T-helper 1 cell (primary cell): ENCODE data around the gene GRAP.
"Not testable (repeated sequence)": the region's sequence is repeated elsewhere in the genome, so short reads cannot be mapped to it uniquely, and the experiment has no call there.

ENCODE experiments used
- DNase-seq, 5 donors: peaks; one replicate each; pipeline ENCODE4 v3.0.0-alpha.2; 2012 to 2020
- total RNA-seq, 4 donors: gene quantifications; one replicate each; lab custom pipeline; 2026; lab: John Stamatoyannopoulos, UW

The GRAP gene
- 25.0 to 62.3 (median 34.4) reads per million in 4 donors for total RNA-seq

DNA sequence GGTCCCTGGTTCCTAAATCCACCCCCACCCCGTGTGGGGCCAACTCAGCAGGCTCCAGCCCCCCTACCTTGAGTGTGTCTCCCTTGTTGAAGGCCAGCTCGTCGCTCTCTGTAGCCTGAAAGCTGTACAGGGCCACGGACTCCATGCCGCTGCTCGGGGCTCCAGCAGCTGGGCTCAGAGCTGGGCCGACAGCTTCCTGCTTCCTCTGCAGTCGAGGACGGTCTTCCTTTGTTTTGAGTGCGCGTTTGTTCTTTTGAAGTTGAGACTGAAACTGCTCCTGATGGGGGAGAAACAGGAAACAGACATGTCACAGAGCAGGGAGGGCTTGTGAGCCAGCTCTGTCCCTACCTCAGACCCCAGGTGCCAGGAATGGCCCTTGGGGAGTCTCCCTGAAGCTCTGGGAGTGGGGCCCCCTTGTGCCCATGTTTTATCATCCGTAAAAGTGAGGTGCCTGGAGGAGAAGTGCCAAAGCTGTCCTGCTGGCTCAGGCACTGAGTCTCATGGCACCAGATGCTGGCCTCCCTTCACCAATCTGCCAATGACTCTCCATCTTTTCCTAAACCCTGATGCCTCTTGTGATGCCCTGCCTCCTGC lies at the start of gene GRAP:
TSS of gene GRAP (minus strand) at position 176 of the 594 bp plus-strand sequence. CDS start at position 145, 31 bp downstream.
- DNase-seq: not testable (repeated sequence)

GRCh38 chr17:19093684-19094438 lies 47.1 kb upstream of the GRAP start:
- DNase-seq: not testable (repeated sequence)

DNA sequence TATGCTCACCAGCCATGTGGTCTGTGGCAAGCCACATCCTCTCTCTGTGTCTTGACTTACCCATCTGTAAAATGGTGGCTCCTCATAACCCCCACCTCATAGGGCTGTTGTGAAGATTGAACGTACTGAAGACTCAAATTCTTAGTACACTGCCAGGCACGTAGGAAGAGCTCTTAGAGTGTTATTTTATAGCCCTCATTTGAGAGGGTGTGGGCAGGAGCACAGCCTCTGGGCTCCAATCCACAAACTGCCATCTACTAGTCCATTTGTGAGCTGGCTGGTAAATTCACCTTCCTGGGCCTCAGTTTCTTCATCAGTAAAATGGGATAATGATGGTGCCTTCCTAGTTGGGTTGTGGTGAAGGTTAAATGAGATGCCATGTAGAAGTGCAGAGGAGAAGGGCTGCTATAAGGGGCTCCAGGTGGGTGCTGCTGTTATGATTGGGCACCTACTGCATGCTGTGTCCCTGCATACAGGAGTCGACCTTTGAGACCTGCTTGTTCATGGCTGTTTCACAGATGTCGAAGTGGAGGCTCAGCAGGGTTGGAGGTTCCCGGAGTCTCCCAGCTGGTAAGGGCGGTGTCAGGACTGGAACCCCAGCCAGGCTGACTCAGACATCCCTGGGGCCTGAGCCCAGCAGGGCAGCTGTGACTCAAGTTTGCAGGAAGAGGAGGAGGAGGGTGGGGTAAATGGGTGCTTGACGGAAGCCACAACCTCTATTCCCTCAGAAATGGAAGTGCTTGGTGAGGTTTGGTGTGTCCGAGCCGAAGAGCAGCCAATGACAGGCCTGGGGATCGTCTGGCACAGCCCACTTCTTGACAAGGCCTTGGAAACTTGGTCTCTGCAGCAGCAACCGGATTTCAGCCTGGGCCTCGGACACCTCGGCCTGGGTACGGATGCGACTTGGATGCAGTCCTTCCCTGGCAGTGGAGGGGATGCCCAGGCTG lies 46.3 kb upstream of the GRAP start:
- not testable (repeated sequence) for DNase-seq

DNA sequence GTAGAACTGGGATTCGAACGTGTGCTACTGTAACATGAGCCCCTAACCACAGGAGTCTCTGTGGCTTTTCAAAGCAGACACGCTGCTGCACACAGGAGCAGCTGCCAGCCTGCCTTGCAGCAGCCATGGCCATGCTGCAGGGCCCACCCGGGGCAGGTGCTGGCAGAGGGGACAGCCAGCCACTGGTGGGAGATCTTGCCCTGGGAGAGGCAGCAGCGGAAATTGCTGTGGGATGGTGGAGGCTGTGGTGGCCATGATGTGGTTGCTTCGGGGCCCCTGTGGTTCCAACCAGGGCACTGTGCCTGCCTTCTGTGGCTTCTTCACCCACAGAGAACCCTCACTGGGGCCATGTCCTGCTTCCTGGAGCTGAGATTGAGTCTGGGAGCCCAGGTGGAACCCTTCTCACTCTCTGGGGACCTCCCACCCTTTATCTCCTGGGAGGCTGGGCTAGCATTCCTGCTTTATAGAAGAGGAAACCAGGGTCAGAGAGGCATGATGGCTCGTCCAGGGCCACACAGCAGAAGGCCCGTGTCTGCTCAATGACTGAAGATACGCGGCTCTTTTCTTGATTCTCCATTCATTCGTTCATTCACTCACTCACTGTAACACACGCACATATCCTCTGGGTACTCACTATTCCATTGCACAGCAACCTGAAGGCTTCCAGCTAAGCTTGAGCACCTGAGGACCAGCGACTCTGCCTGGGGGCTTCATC lies 43.5 kb upstream of the GRAP start:
- not testable (repeated sequence) for DNase-seq

DNA sequence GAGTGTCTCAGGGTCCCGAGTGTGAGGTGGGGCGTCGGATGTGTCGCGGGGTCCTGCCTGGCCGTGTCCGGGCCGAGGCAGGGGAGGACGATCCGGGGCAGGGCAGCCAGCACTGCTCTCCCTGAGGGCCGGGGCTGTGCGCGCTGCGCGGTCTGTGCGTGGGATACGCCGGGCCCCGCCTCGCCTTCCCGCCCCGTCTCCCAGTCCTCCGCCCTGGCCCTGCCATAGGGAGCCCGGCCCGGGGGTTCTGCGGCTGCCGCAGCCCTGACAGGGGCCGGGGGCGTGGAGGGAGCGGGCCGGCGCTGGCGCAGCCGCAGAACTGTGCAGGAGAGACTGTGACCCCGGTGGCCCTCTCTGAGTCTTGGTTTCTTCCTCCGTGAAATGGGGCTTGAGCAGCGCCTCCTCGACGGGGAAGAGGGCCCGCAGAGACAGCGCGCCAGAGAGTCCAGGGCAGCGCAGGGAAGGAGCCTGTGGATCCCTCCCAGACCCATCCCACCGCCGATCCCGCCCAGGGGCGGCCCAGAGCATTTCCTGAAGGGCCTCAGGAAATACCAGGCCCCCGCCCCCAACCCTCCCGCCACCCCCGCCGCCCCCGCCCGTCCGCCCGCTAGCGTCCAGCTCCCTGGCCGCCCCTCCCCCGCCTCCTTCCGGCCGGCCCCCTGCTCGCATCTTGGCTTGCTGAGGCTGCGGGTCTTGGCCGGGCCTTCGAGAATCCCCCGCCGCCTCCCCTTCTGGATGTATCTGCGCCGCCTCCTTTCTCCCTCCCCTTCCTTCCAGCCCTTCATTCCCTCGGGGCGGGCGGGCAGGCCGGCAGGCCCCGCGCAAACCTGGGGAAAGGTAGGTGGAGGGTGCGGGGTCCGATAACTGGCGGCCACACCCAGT lies 42.3 kb upstream of the GRAP start:
- not testable (repeated sequence) for DNase-seq

- DNase-seq: not testable (repeated sequence)
Observed at GRCh38 chr17:19077386-19077785, 30.6 kb upstream of the GRAP start.

DNA sequence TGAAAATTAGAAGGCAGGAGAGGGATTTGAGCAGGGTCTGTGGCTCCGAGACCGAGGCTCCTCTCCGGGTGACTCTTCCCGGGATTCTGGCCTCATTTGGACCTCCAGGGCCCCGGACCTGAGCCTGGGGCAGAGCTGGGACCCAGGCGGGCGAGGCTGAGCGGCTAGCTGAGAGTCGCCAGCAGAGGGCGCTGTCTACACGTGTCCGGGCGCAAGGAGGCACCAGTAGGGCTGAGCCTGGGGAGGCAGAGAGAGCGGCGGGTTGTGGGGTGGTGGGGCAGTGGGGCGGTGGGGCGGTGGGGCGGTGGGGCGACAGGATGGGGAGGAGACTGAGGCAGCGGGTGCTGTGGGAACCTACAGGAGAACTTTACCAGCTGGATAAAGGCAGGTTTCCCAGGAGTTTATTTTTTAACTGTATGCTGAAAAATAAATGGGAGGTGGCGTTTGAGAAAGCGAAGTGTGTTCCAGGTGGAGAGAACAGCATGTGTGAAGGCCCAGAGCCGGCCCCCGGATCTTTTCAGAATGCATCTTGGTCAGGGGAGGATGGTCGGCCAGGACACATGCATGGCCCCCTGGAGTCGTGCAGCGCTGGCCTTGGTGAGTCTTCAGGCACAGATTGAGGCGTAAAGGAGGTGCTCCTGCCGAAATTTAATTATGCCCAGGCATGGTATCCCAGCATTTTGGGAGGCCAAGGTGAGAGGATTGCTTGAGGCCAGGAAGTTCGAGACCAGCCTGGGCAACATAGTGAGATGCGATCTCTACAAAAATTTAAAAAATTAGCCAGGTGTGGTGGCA lies 29.8 kb upstream of the GRAP start:
- peak in 4 of 5 donors; percentile 6 to 41 (median 19) for DNase-seq

- DNase-seq: not testable (repeated sequence)
Observed at GRCh38 chr17:19070318-19071168, 23.8 kb upstream of the GRAP start.

- DNase-seq: not testable (repeated sequence)
Observed at GRCh38 chr17:19064378-19064777, 17.6 kb upstream of the GRAP start.

DNA sequence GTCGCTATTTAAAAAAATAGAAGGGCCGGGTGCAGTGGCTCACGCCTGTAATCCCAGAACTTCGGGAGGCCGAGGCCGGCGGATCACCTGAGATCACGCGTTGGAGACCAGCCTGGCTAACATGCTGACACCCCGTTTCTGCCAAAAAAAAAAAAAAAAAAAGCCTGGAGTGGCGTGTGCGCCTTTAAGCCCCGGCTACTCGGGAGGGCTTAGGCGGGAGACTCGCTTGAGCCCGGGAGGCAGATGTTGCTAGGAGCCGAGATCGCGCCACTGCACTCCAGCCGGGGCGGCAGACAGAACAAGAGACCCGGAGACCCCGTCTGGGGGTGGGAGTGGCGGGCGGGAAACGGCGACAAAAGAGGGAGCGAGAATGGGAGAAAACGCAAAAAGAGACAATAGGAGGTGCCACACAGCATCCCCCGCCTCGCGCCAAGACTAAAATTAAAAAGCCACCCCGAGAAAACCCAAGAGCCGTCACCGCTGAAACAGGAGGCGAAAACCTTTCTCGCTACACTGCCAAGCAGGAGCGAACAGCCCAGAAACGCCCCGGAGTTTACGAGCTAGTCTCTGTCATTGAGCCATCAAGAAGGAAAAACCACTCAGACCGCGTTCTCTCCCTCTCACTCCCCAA lies 16.7 kb upstream of the GRAP start:
- peak in 4 of 5 donors; percentile 39 to 71 (median 59) for DNase-seq

- not testable (repeated sequence) for DNase-seq
Observed at GRCh38 chr17:19062718-19063325, 16.1 kb upstream of the GRAP start.

GRCh38 chr17:19062009-19062717 lies 15.4 kb upstream of the GRAP start:
- DNase-seq: peak in 2 of 5 donors; percentile 44 to 58

GRCh38 chr17:19055447-19055846 lies 8.7 kb upstream of the GRAP start:
- not testable (repeated sequence) for DNase-seq

DNA sequence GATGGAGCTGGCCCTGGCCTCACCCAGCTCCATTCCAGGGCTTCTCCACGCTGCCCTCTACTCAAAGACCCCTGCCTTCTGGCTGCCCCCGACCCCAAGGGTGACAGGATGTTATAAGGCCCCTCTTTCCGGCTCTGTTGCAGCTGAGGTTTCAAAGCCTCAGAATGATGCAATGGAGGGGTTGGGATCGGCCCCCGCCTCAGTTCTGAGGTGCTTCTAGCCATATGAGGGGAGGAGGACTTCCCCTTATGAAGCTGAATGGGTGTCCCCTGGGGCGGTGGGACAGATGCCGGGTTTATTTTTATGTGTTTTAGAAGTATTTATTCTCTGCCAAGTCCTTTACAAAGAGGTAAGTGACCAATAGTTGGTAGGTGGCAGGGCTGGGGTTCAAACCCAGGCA lies 2.1 kb upstream of the GRAP start:
- DNase-seq: not testable (repeated sequence)

DNA sequence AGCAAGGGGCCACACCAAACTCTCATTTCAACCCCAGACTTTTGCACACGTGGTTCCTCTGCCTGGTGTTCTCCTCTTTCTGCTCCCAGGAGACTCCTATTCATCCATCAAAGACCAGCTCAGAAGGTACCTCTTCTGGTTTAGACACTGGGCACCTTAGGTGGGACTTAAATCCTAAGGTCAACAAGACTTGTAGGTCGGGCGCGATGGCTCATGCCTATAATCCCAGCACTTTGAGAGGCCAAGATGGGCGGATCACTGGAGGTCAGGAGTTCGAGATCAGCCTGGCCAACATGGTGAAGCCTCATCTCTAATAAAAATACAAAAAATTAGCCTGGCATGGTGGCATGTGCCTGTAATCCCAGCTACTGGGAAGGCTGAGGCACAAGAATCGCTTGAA lies 753 bp upstream of the GRAP start:
- not testable (repeated sequence) for DNase-seq

GRCh38 chr17:19044643-19045042 lies 2.1 kb downstream of the GRAP start:
- DNase-seq: not testable (repeated sequence)

- not testable (repeated sequence) for DNase-seq
Observed at GRCh38 chr17:19043032-19043431, 3.7 kb downstream of the GRAP start.

GRCh38 chr17:19042369-19042768 lies 4.4 kb downstream of the GRAP start:
- not testable (repeated sequence) for DNase-seq
